ENCODE measurements around the gene HEPN1. TPM values are rescaled to one million over a fixed set of nuclear protein-coding genes. Genes with fewer than 3 reads are reported as not detected.
A peak's percentile ranks its signal among the peaks of the same experiment; 100 is the strongest.

The HEPN1 gene
- total RNA-seq, 1 donor from 2014 or later = not detected

GRCh38 chr11:124898263-124898680 lies 20.8 kb upstream of the HEPN1 start:
- FAIRE-seq (no peak), DNase-seq (ENCODE audit: low spot score in 2 of 2) (no peak)

GRCh38 chr11:124898711-124899110 lies 20.3 kb upstream of the HEPN1 start:
- DNase-seq (ENCODE audit: low spot score in 2 of 2) = no peak
- no peak for FAIRE-seq

DNA sequence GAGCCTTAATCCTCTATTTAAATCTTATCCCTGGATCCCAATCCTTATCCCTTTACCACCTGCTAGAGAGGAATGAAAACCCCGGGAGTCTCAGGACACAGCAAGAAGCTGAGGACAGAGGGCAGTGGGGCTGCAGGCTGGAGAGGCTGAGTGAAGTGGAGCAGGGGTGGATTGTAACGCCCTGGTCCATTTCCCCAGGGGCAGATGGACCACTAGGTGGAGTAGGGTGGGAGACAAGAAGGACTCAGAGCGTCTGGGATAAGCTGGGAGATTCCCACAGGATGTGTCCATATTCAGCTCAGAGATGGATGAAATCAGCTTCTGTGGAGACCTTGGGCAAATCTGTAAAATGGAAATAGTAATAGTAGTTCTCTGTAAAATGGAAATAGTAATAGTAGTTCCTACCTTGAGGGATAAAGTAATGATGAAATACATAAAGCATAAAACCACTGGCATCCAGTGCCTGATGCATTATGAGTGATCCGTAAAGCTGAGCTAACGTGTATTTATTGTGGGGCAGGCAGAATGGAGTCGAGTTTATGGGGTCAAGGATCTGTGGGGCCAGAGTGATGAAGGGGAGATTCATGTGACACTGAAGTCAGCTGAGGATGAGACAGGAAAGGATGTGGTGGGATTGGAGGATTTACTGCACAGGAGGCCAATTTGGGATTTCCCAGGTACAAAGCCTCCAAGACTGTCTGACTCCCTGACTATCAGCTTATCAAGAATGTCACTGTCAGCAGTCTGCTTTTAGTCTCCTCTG lies 19.5 kb upstream of the HEPN1 start:
- FAIRE-seq (no peak), DNase-seq (ENCODE audit: low spot score in 2 of 2) (no peak)

GRCh38 chr11:124900464-124900863 lies 18.6 kb upstream of the HEPN1 start:
- FAIRE-seq (no peak), DNase-seq (ENCODE audit: low spot score in 2 of 2) (no peak)

DNA sequence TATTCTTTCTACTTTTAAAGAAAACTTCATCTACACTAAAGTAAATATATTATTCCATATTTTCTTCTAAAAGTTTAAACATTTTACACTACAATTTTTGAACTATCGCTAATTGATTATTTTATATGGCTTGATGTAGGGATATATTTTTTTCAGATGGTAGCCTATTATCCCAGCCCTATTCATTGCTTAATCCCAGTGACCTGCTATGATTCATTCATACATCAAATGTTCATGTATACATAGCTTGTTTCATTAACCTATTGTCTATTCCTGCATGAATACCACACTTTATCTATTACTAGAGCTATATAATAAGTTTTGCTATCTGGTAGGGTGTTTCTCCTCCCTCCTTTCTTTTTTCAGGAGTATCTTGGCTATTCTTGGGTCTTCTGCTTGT lies 16.4 kb upstream of the HEPN1 start:
- no peak for FAIRE-seq
- DNase-seq (ENCODE audit: low spot score in 2 of 2) = no peak

GRCh38 chr11:124915541-124916369 lies 3.3 kb upstream of the HEPN1 start:
- FAIRE-seq (no peak), DNase-seq (ENCODE audit: low spot score in 2 of 2) (no peak)

DNA sequence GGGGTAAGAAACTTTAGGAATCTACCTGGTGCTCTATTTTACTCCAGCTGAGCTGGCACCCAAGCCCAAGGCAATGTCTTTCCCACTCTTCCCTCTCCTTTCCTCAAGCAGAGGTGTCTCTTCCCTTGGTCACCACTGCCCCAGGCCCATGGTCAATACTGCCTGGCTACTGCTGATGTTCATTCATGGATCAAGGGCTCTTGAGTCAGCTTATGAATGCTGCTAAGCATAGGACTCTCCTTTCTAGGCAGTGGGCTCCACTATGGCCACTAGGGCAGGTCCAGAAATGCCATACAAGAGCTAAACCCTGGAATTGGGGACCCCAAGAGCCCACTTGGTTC lies 2.7 kb upstream of the HEPN1 start:
- FAIRE-seq (no peak), DNase-seq (ENCODE audit: low spot score in 2 of 2) (no peak)

DNA sequence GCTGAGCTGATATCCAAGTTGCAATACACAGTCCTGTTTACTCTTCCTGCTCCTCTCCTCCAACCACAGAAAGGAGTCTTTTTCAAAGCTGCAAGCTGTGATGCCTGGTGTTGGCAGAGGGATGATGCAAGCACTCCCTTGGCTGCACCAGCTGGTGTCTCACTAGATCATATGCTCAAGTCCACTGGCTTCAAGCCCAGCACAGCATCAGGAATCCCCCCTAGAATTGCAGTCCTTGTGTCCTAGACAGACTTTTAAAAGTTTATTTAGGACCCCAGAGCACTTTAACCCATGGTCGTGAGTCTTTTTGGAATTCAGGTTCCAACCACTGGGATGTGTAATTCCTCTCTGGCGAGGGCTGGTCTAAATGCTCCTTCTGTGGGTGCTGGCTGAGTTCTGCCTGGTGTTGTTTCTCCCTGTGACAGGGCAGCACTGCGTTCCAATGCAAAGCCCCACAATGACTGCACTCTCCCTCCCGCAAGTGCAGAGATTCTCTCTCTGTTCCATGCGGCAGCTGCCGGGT lies 1.9 kb upstream of the HEPN1 start:
- peak in 1 of 2 donors; percentile 48 for DNase-seq (ENCODE audit: low spot score in 2 of 2)
- FAIRE-seq = no peak

DNA sequence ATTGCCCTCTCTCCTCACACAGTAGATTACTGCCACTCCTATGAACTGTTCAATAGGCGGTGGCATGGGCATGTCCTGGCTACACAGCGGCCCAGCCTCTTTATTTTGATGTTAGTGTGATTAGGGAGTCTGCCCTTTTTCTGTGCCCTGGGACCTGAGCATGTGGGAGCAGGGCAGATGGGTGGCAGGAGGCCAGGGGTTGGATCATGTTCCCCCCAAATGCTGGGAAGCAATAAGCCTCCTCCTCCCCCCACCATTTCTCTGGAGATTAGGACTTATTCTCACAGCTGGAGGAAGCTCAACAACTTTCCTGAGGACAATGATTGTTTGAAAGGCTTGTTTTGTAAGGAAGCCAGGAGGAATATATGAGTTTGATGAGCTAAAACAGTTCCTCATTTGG lies 848 bp downstream of the HEPN1 start:
- no peak for FAIRE-seq
- DNase-seq (ENCODE audit: low spot score in 2 of 2) = no peak

DNA sequence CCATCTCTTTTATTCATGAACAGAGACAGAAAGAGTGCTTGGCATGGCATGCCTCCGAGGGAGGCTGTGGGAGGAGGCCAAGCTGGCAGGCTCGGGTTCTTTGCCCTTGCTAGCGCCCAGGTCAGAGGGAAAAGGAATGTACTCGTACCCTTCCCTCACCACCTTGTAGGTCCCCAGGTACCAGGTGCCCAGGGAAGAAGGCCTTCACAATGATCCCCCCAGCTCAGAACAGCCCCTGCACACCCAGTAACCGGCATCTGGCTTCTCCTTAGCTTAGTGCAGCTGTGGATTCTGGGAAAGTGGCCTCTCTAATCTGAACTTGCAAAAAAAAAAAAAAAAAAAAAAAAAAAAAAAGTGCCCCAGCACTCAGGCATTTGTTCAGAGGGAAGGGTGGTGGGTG lies 1.3 kb downstream of the HEPN1 start:
- FAIRE-seq (no peak), DNase-seq (ENCODE audit: low spot score in 2 of 2) (no peak)

DNA sequence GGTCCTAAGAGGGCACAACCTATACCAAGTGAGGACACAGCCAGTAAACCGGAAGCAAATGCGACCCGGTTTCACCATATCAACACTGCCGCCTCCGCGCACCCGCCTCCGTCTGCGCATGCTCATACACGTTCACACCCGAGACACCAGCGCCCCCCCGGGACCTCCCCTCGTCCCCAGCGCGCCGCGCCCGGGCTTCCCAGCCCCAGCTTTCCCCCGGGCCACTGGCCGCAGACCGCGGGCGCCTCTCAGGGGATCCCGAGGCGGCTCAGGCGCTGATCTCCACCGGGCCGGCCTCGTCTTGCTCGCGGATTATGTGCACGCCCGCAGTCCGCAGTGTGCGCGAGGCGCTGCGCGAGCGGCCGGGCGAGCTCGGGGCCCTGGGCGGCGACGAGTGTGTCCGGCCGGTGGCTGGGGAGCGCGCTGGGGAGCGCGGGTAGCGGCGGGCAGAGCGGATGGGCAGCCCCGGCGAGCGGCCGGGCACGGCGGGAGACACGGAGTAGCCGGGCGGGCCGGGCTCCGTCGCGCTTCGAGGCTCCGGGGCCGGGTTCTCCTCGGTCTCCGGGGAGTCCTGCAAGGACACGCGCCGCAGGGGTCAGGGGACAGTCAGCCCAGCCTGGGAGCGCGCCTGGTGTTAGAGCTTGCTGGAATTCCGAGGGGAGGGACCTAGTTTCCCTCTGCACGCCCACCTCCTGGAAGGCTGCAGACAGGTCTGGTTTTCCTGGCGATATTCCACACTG lies 2.0 kb downstream of the HEPN1 start:
- FAIRE-seq (no peak), DNase-seq (ENCODE audit: low spot score in 2 of 2) (peak; percentile 61 to 75)

DNA sequence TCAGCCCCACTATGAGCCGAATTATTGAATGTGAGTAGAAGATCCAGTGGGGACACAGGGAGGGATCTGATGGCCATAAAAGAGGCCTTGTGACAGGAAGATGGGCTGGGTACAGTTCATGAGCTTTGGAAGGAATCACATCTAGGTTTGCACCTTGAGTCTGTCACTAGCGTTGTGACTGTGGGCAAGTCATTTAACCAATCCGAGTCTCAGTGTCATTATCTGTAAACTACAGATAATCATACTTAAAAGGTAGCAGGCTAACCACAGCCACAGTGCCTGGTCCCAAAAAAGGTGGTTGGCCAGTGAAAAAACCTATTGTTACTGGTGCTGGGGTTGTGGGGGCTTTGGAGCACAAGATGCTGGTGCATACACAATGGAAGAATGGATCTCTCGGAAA lies 3.8 kb downstream of the HEPN1 start:
- FAIRE-seq = no peak

DNA sequence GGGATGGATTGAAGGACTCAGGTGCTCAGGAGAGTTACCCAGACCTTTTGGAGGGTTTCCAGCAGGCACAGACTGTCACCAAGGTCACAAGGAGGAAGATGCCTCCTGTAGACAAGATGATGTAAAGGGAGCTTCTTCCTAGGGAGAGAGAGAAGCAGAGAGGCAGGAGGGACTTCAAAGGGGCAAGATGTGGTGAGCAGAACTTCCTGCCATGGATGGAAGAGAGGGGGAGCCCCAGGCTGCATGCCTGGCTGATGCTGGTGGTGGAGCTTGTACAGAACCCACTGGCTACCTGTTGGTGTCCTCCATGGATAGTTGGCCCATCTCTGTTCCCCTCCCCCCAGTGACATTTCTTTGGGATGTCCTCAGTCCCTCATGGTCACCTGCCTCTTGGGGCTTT lies 4.2 kb downstream of the HEPN1 start:
- FAIRE-seq = no peak

More for the DNA sequence above, 3.8 kb downstream of the HEPN1 start:
- no peak for DNase-seq (ENCODE audit: low spot score in 2 of 2)

GRCh38 chr11:124928942-124929665 lies 10.1 kb downstream of the HEPN1 start:
- DNase-seq (ENCODE audit: low spot score in 2 of 2) = no peak
- FAIRE-seq = no peak

More for the DNA sequence above, 4.2 kb downstream of the HEPN1 start:
- no peak for DNase-seq (ENCODE audit: low spot score in 2 of 2)

GRCh38 chr11:124930799-124931198 lies 11.7 kb downstream of the HEPN1 start:
- FAIRE-seq (no peak), DNase-seq (ENCODE audit: low spot score in 2 of 2) (no peak)

DNA sequence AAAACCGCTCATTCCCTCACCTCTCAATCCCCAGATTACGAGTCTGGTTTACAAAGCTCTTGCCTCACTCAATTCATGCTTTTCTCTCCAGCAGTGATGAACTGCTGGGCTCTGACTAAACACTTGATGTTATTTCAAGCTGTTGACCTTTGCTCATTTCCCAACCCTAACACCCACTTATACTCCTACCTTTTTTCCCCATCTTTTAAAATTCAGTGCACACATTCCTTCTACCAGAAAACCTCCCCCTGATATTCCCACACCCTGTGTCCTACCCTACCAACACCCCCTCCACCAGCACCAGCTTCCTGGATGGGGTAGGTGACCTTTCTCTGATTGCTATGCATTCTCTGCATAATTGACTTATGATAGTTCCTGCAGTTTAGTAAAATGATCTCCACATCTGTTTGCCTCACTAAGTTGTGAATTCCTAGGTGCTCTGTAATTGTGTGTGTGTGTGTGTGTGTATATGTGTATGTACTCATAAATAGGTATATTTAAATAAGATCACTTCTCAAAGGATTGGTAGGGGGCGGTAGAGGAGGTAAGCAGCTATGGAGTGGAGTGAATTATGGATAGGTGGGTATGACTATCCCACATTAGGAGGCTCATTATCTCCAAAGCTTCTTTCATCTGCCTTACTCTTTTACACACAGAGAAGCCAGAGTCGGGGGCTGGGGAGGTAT lies 16.0 kb downstream of the HEPN1 start:
- DNase-seq (ENCODE audit: low spot score in 2 of 2) = no peak
- FAIRE-seq = no peak

- no peak for FAIRE-seq
- DNase-seq (ENCODE audit: low spot score in 2 of 2) = no peak
Observed at GRCh38 chr11:124935548-124936514, 16.8 kb downstream of the HEPN1 start, which contains the start of gene HEPACAM. TSS of gene HEPACAM (minus strand) at chr11:124936047. CDS start at chr11:124936006, 41 bp downstream.

DNA sequence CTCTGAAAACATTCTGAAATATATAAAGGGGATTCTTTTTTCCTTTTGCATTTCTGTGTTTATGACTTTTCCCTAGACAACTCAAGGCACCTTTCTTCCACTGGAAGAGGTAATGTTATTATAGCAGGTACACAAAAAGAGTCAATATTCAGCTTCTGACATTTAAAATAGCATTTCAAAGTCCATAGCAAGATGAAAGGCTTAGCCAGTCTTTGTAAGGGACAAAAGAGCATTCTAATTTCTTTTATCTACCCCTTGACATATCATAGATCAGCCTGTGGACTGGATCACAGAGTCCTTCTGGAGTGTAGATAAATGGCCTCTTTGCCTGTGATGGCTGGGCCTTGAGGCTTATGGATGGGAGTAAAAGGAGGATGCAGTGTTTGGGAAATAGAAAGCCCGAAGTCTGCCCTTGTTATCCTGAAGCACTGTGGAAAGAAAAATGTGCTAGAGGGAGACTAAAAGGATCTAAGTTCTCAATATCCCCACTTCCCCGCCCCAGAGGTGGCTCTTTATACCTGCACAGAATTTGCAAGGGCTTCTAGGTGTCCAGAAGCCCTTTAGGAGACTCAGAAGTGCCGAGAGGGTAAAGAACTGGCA lies 18.4 kb downstream of the HEPN1 start:
- DNase-seq (ENCODE audit: low spot score in 2 of 2) (no peak), FAIRE-seq (no peak)
